SKM-1 (cell line): Measurements from ENCODE around the gene FZD4.
A peak's percentile ranks its signal among the peaks of the same experiment; 100 is the strongest.
"Not testable (repeated sequence)": the region's sequence is repeated elsewhere in the genome, so short reads cannot be mapped to it uniquely, and the experiment has no call there.

ENCODE experiments used
- DNase-seq: peaks from one replicate; lab custom pipeline; 2025; ENCODE audit not compliant: unreplicated experiment; lab: John Stamatoyannopoulos, UW

The FZD4 gene

GRCh38 chr11:86977441-86978050, 22.4 kb upstream of the FZD4 start:
- no peak for DNase-seq

DNA sequence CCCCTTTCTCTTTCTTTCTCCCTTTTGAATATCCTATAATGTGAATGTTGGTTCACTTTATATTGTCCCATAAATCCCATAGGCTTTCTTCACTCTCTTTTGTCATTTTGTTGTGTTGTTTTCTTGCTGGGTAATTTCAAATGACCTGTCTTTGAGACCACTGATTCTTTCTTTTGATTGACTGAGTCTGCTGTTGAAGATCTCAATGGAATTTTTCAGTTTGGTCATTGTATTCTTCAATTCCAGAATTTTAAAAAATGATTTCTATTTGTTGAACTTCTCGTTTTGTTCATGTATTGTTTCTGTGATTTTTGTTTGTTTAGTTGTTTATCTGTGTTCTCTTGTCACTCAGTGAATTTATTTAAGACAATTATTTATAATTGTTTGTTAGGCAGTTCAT, 17.5 kb upstream of the FZD4 start:
- DNase-seq, result no peak

- DNase-seq, result no peak
These were observed 14.1 kb upstream of the FZD4 start for GRCh38 chr11:86969258-86969657.

GRCh38 chr11:86967601-86968000, 12.4 kb upstream of the FZD4 start:
- not testable (repeated sequence) for DNase-seq

DNA sequence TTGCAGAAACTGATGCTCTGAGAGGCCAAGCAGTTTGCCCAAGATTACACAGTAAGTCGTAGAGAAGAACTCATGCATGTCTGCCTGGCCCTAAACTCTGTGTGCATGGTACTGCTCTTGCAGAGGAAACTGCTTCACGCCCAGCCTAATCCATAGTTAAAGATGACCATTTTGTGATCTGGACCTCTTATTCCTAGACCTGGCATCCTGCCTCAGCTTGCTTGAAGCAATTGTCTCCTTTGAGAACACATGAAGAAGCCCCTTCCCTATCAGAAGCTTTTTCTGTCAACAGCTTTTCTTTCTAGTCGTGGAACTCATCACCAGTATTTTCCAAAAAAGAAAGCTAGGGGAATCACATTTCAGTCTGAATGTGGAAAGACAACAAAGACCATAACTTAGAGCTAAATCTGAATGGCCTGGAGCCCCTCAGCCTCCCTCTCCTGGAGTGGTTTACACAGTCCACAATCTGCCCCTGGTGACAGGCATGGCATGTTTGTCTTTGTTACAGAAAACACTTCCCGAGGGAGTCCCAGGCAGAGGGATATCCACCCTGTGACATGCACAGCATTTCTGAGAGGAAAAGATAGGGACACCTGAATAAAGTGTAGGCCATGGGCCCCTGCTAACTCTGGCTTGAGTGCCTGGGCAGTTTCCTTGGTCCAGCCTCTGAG, 2.9 kb upstream of the FZD4 start:
- DNase-seq, result no peak

DNA sequence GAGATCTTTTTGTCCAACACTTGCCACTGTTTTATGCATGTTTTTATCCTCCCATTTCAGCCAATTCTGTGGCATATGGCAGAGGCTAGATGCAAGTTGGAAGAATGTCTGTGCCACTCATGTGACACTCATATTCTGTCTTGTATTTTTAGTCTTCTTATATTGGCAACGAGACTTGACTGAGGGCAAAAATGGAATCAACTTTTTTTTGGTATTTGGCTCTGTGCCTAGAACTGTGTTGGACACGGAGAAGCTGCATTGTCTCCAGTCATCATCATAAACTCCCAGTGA, 1.7 kb upstream of the FZD4 start:
- DNase-seq, result no peak

DNA sequence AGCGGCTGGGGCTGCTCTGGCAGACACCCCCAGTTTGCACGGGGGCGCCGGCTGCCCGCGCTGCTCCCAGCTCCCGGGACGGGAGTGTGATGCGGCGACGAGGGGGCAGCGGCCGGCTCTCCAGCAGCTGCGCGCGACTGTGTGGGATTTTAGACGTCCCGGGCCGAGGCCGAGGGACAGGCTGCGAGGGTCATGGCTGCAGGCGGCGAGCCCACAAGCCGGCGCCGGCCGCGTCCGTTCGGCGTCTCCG, 159 bp downstream of the FZD4 start:
- DNase-seq, result no peak

- DNase-seq, result no peak
These were observed 705 bp downstream of the FZD4 start for GRCh38 chr11:86954269-86955110.

GRCh38 chr11:86952221-86952875, 2.8 kb downstream of the FZD4 start:
- DNase-seq, result no peak

DNA sequence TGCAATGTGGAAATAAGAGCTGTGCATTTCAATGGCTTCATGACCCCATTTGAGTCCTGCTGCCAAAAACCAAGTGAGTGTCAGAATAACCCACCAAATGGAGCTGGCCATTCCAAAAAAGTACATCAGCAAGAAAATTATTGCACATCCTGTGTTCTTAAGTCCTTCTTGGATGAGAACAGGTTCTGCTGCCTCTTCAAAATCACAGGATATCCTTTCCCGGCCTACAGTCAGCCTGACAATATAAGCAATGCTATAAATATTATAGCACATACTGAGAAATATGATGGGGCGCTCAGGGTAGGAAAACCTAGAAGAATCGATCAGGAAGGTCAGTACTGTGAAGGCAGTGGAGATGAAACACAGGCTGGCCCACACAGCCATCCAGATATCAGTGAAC, 3.5 kb downstream of the FZD4 start:
- DNase-seq, result no peak

DNA sequence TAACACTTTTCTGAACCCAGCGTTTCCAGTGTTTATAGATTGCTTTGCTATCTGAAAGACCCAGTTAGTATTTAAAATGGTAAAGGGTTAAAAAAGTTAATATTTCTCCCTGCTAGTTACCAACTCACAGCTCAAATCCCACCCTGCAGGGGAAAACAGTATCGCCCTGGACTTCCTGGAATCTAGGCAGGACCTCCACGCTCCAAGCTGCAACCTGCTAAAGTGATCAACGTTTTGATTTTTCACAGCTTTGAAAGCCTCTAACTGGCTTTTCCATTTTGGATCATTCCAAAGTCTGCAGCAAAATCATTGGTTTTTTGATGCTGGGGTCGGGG, 4.6 kb downstream of the FZD4 start:
- DNase-seq, result no peak

GRCh38 chr11:86949995-86950660, 5.1 kb downstream of the FZD4 start:
- DNase-seq, result no peak

- no peak for DNase-seq
These were observed 6.5 kb downstream of the FZD4 start for GRCh38 chr11:86948733-86949132.

DNA sequence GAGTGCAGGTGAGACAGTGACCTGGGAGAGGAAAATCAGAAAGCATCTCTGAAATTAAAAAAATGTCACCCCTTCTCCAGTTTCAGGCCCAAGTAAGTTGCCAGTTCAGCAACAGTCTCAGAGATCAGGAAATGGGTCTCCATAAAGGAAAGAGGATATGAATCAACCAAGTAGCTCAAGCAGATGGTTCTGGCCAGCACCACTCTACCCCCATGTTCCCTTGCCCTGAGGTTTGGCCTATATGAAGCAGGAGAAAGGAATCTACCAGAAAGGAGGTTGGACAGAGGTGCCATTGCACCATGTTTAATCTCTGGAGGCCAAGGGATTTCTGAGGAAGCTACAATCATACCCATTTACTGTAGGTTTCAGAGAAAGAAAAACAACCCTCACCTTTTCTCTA, 7.7 kb downstream of the FZD4 start:
- DNase-seq, result no peak

DNA sequence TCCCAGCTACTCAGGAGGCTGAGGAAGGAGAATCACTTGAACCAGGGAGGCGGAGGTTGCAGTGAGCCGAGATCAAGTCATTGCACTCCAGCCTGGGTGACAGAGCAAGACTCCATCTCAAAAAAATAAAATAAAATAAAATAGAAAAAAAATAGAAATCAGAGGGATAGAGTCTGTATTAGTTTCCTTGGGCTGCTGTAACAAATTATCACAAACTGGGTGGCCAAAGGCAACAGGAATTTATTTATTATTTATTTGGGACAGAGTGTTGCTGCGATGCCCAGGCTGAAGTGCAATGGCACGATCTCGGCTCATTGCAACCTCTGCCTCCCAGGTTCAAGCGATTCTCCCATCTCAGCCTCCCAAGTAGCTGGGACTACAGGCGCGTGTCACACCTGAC, 11.7 kb downstream of the FZD4 start:
- DNase-seq, result not testable (repeated sequence)

- no peak for DNase-seq
These were observed 13.2 kb downstream of the FZD4 start for GRCh38 chr11:86941871-86942599.

DNA sequence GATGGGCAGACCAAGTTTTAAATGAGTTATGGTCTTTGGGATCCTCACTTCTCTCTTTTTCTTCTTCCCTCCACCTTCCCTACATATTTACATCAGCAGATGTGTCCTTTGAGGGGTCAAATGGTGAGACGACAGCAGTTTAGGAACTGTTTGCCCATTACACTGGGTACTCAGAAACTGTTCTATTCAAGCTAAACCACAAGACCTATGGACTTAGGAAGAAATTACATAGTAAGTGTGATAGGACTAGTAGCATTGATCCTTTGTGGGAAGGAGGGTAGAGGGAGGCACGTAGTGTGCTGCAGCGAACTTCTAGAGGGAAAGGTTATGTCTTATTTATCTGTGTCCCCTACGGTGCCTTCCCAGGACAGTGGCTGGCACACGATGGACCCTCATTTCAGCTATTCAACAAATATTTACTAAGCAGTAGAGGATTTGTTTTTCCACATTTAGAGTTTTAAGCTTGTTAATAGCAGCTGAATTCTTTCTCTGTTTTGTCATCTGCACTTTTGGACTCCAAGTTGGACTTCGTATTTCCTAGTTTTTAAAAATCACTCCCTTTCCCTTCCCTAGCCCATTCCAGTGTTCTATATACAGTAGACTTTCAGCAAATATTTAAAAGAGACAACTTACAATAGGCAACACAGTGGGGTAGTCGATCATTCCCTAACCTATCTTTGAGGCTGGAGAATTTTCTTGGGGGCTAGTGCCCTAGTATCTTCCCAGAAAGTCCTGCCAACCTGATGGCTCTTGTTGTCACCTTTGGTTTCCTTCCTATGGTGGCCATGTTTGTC, 13.9 kb downstream of the FZD4 start:
- no peak for DNase-seq

DNA sequence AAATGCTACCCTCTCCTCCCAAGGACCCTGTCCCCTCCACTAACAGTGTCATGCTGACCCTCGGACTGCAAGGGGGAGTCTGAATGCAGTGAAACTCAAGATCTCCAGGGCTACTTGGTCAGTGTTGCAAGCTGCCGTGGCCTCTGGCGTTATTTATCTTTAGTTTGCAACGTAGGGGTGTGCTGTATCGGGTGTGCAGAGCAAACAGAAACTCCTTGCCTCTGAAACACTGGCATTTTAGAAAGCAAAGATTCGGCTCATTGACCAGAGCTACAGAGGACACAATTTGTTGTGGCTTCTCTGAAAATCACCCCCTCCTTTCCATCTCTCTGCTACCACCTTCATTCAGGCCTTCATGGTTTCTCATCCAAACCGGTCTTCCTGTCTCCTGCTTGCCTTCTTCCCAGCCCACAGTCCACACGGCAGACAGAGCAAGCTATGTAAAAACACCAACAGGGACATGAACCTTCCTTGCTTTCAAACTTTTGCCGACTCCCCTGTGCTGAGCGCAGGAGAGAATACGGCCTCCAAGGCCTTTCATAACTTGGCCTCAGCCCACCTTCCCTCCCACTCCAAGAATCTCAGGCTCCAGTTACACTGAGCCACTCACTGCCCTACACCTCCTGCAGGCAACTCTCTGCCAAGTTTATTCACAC, 14.9 kb downstream of the FZD4 start:
- no peak for DNase-seq

- DNase-seq, result peak; percentile 49
These were observed 16.0 kb downstream of the FZD4 start for GRCh38 chr11:86938900-86939880.
